ENCODE data around the gene RAD18. TPM values are rescaled to one million over a fixed set of nuclear protein-coding genes. Genes with fewer than 3 reads are reported as not detected.
A peak's percentile ranks its signal among the peaks of the same experiment; 100 is the strongest.

RAD18 gene
- total RNA-seq, 1 donor from 2014 or later = 6.0 TPM

- Mint-ChIP-seq H3K36me3 (ENCODE audit: low read depth, unreplicated experiment) (no peaks in the 10 kb centered on the region), H3K27ac (ENCODE audit: unreplicated experiment) (peak overlapping the region; percentile 96), H3K9me3 (ENCODE audit: unreplicated experiment) (peaks cover 2% of the 10 kb centered on the region), H3K4me3 (ENCODE audit: unreplicated experiment) (no peak overlapping the region), H3K4me1 (ENCODE audit: low read depth, unreplicated experiment) (peaks cover 36% of the 10 kb centered on the region), H3K27me3 (ENCODE audit: low read depth, unreplicated experiment) (no peaks in the 10 kb centered on the region)
- TF ChIP-seq CTCF (IDR thresholded peaks at IDR 0.05; ENCODE audit: insufficient read depth, low read depth, low read length) (no peak), EZH2 (IDR thresholded peaks at IDR 0.05; ENCODE audit: insufficient read depth, low read length) (no peak)
- Histone ChIP-seq H2AFZ (ENCODE audit: low read depth, low read length) (no peak overlapping the region), H4K20me1 (ENCODE audit: insufficient read depth, low read length) (no peaks in the 10 kb centered on the region), H3K4me3 (ENCODE audit: insufficient read depth, low read depth, low read length) (no peak overlapping the region), H3K9ac (ENCODE audit: low read length) (peak overlapping the region; percentile 75), H3K4me2 (ENCODE audit: low read length) (peak overlapping the region; percentile 51), H3K27me3 (ENCODE audit: insufficient read depth, low read length) (no peaks in the 10 kb centered on the region), H3K79me2 (ENCODE audit: insufficient read depth, low read length) (no peaks in the 10 kb centered on the region), H3K9me3 (ENCODE audit: insufficient read depth, low read depth, low read length) (no peaks in the 10 kb centered on the region), H3K4me1 (ENCODE audit: insufficient read depth, low read length) (peaks cover 21% of the 10 kb centered on the region), H3K27ac (ENCODE audit: low read depth, low read length) (peak overlapping the region; percentile 97), H3K36me3 (ENCODE audit: insufficient read depth, low read length) (no peaks in the 10 kb centered on the region)
- DNase-seq (ENCODE audit: low read depth) = peak; percentile 100
- peak; percentile 100 for FAIRE-seq
Observed at GRCh38 chr3:8869613-8870012, 93.7 kb downstream of the RAD18 start.

- peak overlapping the region; percentile 97 for H3K27ac ChIP-seq (ENCODE audit: low read depth, low read length)
- TF ChIP-seq CTCF (IDR thresholded peaks at IDR 0.05; ENCODE audit: insufficient read depth, low read depth, low read length) (no peak), EZH2 (IDR thresholded peaks at IDR 0.05; ENCODE audit: insufficient read depth, low read length) (no peak)
- FAIRE-seq (no peak), DNase-seq (ENCODE audit: low read depth) (no peak)
- H3K4me3 ChIP-seq (ENCODE audit: insufficient read depth, low read depth, low read length) = no peak overlapping the region
- no peaks in the 10 kb centered on the region for H4K20me1 ChIP-seq (ENCODE audit: insufficient read depth, low read length)
- no peaks in the 10 kb centered on the region for H3K9me3 ChIP-seq (ENCODE audit: insufficient read depth, low read depth, low read length)
- Mint-ChIP-seq H3K4me1 (ENCODE audit: low read depth, unreplicated experiment) (peaks cover 35% of the 10 kb centered on the region), H3K27me3 (ENCODE audit: low read depth, unreplicated experiment) (no peaks in the 10 kb centered on the region), H3K9me3 (ENCODE audit: unreplicated experiment) (peaks cover 2% of the 10 kb centered on the region), H3K4me3 (ENCODE audit: unreplicated experiment) (no peak overlapping the region), H3K36me3 (ENCODE audit: low read depth, unreplicated experiment) (no peaks in the 10 kb centered on the region), H3K27ac (ENCODE audit: unreplicated experiment) (peak overlapping the region; percentile 96)
- H3K27me3 ChIP-seq (ENCODE audit: insufficient read depth, low read length) = no peaks in the 10 kb centered on the region
- no peaks in the 10 kb centered on the region for H3K79me2 ChIP-seq (ENCODE audit: insufficient read depth, low read length)
- H2AFZ ChIP-seq (ENCODE audit: low read depth, low read length) = no peak overlapping the region
- peaks cover 21% of the 10 kb centered on the region for H3K4me1 ChIP-seq (ENCODE audit: insufficient read depth, low read length)
- peak overlapping the region; percentile 51 for H3K4me2 ChIP-seq (ENCODE audit: low read length)
- H3K9ac ChIP-seq (ENCODE audit: low read length) = peak overlapping the region; percentile 75
- H3K36me3 ChIP-seq (ENCODE audit: insufficient read depth, low read length) = no peaks in the 10 kb centered on the region
Observed at GRCh38 chr3:8868996-8869395, 94.3 kb downstream of the RAD18 start.

GRCh38 chr3:8867646-8868045, 95.6 kb downstream of the RAD18 start:
- Histone ChIP-seq H3K27ac (ENCODE audit: low read depth, low read length) (peak overlapping the region; percentile 27), H3K9me3 (ENCODE audit: insufficient read depth, low read depth, low read length) (no peaks in the 10 kb centered on the region), H2AFZ (ENCODE audit: low read depth, low read length) (no peak overlapping the region), H3K4me3 (ENCODE audit: insufficient read depth, low read depth, low read length) (no peak overlapping the region), H3K9ac (ENCODE audit: low read length) (no peak overlapping the region), H3K27me3 (ENCODE audit: insufficient read depth, low read length) (no peaks in the 10 kb centered on the region), H3K4me2 (ENCODE audit: low read length) (no peak overlapping the region), H4K20me1 (ENCODE audit: insufficient read depth, low read length) (no peaks in the 10 kb centered on the region), H3K79me2 (ENCODE audit: insufficient read depth, low read length) (no peaks in the 10 kb centered on the region), H3K4me1 (ENCODE audit: insufficient read depth, low read length) (peaks cover 18% of the 10 kb centered on the region), H3K36me3 (ENCODE audit: insufficient read depth, low read length) (no peaks in the 10 kb centered on the region)
- FAIRE-seq = no peak
- peaks cover 30% of the 10 kb centered on the region for H3K4me1 Mint-ChIP-seq (ENCODE audit: low read depth, unreplicated experiment)
- TF ChIP-seq EZH2 (IDR thresholded peaks at IDR 0.05; ENCODE audit: insufficient read depth, low read length) = no peak
- TF ChIP-seq CTCF (IDR thresholded peaks at IDR 0.05; ENCODE audit: insufficient read depth, low read depth, low read length) = no peak
- peaks cover 3% of the 10 kb centered on the region for H3K36me3 Mint-ChIP-seq (ENCODE audit: low read depth, unreplicated experiment)
- peaks cover 2% of the 10 kb centered on the region for H3K9me3 Mint-ChIP-seq (ENCODE audit: unreplicated experiment)
- H3K4me3 Mint-ChIP-seq (ENCODE audit: unreplicated experiment) = no peak overlapping the region
- H3K27me3 Mint-ChIP-seq (ENCODE audit: low read depth, unreplicated experiment) = no peaks in the 10 kb centered on the region
- no peak overlapping the region for H3K27ac Mint-ChIP-seq (ENCODE audit: unreplicated experiment)
- no peak for DNase-seq (ENCODE audit: low read depth)

Measured in astrocyte (in vitro differentiated cells and primary cell).